Thyroid gland (tissue), 4 donors: Measurements from ENCODE around the gene WFIKKN2.

Experiments used
- POLR2A ChIP-seq, 2 donors: fragments of 450-650 bp; IDR thresholded peaks; one replicate each; pipeline ENCODE4 v1.6.1; 2017; ENCODE audit warnings: antibody characterized with exemption in 2 of 2, mild to moderate bottlenecking in 2 of 2, moderate library complexity in 1 of 2
- TF ChIP-seq, protein P1 (sequence below), 6 experiments: fragments of 200-600 bp in 3 of 6; fragments of 450-650 bp in 3 of 6; sonication (generic) in 3 of 6; IDR thresholded peaks; one replicate each; pipeline ENCODE4 v1.5.1; 2016 to 2019; ENCODE audit warnings: antibody characterized with exemption in 6 of 6, mild to moderate bottlenecking in 2 of 6, inconsistent platforms in 1 of 6, moderate library complexity in 1 of 6

DNA sequence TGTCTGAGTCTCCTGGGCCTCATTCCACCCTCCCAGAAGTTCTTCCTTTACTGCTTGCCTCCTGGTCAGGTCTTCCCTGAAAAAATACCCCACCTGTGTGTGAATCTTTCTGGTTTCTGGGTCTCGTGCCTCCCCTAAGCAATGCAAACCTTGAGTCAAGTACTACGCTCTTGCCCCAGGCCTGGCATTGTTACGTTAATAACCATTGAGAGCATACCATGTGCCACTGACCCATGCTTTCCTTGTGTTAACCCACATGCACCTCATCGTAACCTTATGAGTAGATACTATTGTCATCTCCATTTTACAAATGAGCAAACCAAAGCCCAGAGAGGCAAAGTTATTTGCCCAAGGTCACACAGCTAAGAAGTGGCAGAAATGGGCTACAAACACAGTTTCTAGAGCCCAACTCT is 56.2 kb downstream of the WFIKKN2 start:
- TF ChIP-seq, protein P1, sequence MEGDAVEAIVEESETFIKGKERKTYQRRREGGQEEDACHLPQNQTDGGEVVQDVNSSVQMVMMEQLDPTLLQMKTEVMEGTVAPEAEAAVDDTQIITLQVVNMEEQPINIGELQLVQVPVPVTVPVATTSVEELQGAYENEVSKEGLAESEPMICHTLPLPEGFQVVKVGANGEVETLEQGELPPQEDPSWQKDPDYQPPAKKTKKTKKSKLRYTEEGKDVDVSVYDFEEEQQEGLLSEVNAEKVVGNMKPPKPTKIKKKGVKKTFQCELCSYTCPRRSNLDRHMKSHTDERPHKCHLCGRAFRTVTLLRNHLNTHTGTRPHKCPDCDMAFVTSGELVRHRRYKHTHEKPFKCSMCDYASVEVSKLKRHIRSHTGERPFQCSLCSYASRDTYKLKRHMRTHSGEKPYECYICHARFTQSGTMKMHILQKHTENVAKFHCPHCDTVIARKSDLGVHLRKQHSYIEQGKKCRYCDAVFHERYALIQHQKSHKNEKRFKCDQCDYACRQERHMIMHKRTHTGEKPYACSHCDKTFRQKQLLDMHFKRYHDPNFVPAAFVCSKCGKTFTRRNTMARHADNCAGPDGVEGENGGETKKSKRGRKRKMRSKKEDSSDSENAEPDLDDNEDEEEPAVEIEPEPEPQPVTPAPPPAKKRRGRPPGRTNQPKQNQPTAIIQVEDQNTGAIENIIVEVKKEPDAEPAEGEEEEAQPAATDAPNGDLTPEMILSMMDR (IDR thresholded peaks at IDR 0.05), result no peak
- TF ChIP-seq POLR2A (IDR thresholded peaks at IDR 0.05), result no peak
